ENCODE results near the gene SAPCD2.

The SAPCD2 gene

GRCh38 chr9:137080260-137081122 is 10.1 kb upstream of the SAPCD2 start:
- no peak for DNase-seq (ENCODE audit: low read depth)

GRCh38 chr9:137079401-137079787 is 9.0 kb upstream of the SAPCD2 start:
- no peak for DNase-seq (ENCODE audit: low read depth)

GRCh38 chr9:137078701-137079400 is 8.5 kb upstream of the SAPCD2 start:
- DNase-seq (ENCODE audit: low read depth): no peak

- DNase-seq (ENCODE audit: low read depth): no peak
Measured at GRCh38 chr9:137077758-137078693, 7.7 kb upstream of the SAPCD2 start.

- no peak for DNase-seq (ENCODE audit: low read depth)
Measured at GRCh38 chr9:137077010-137077747, 6.8 kb upstream of the SAPCD2 start, which contains the start of gene UAP1L1. UAP1L1 (plus strand) TSS chr9:137077517; CDS start chr9:137077533, 16 bp downstream.

- DNase-seq (ENCODE audit: low read depth): no peak
Measured at GRCh38 chr9:137076636-137077009, 6.3 kb upstream of the SAPCD2 start.

GRCh38 chr9:137075275-137075775 is 5.0 kb upstream of the SAPCD2 start:
- no peak for DNase-seq (ENCODE audit: low read depth)

GRCh38 chr9:137074657-137075274 is 4.4 kb upstream of the SAPCD2 start:
- DNase-seq (ENCODE audit: low read depth): no peak

- no peak for DNase-seq (ENCODE audit: low read depth)
Measured at GRCh38 chr9:137073992-137074399, 3.6 kb upstream of the SAPCD2 start.

- DNase-seq (ENCODE audit: low read depth): no peak
Measured at GRCh38 chr9:137071282-137071681, 925 bp upstream of the SAPCD2 start.

GRCh38 chr9:137070906-137071275 is 534 bp upstream of the SAPCD2 start:
- no peak for DNase-seq (ENCODE audit: low read depth)

GRCh38 chr9:137069508-137070091 is 757 bp downstream of the SAPCD2 start:
- DNase-seq (ENCODE audit: low read depth): no peak

GRCh38 chr9:137068539-137069507 is 1.5 kb downstream of the SAPCD2 start:
- DNase-seq (ENCODE audit: low read depth): no peak

- peak; percentile 78 for DNase-seq (ENCODE audit: low read depth)
Measured at GRCh38 chr9:137067860-137068538, 2.4 kb downstream of the SAPCD2 start.

GRCh38 chr9:137066096-137066861 is 4.1 kb downstream of the SAPCD2 start:
- DNase-seq (ENCODE audit: low read depth): no peak

- DNase-seq (ENCODE audit: low read depth): no peak
Measured at GRCh38 chr9:137065336-137065967, 4.9 kb downstream of the SAPCD2 start.

GRCh38 chr9:137064880-137065164 is 5.5 kb downstream of the SAPCD2 start:
- no peak for DNase-seq (ENCODE audit: low read depth)
